Measurements from ENCODE around the gene BMX.

BMX gene

DNA sequence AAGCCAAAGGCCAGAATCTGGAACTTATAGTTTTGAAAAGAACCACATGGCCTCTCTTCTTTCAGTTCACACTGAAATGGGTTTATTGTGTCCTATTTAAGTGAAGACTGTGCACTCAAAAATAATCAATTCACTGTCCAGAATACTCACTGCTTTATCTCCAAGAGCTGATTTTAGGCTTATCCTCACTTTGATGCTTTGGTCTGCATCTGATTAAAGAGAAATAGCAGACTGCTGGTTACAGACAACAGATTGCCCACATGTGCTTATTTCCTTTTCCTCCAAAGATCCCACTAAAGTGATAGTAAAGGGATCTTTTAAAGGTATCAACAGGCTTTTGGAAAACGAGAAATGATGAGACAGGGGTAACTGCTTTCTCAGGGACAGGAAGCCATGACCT, 69.5 kb downstream of the BMX start:
- DNase-seq (ENCODE audit: low read depth in 2 of 2): no peak

DNA sequence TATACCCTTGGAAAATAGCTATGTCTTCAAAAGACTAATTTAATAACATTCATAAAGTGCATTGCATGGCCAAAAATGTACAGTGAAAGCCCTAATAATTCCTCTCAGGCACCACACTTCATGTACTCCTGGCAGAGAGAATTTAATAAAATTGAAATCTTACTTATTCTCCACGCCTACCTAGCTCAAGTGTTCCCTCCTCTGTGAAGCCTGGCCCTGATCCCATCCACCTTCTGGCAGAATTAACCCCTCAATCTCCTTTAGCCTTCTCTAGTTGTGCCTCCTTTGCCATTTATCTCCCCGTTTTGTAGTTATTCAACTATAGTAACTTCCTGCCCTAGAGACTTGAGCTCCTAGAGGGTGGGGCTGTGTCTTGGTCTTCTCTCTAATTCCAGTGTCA, 73.4 kb downstream of the BMX start:
- no peak for DNase-seq (ENCODE audit: low read depth in 2 of 2)

DNA sequence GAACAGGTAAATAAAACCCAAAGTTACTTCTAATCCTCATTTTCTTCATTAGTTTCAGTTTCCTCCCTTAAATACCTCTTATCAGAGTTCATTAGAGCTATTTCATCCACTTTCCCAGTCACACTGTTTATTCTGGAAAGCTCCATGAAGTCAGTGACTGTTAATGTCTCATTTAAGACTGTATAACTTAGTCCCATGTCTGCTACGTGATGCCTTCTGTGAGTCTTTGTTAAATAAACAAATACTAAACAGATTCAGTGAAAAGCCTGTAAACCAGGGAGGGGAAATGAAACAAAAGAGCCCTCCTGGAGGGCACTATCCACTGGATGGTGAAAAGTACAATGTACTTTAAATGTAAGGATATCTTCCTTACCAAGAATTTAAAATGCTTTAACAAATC, 75.4 kb downstream of the BMX start:
- no peak for DNase-seq (ENCODE audit: low read depth in 2 of 2)

DNA sequence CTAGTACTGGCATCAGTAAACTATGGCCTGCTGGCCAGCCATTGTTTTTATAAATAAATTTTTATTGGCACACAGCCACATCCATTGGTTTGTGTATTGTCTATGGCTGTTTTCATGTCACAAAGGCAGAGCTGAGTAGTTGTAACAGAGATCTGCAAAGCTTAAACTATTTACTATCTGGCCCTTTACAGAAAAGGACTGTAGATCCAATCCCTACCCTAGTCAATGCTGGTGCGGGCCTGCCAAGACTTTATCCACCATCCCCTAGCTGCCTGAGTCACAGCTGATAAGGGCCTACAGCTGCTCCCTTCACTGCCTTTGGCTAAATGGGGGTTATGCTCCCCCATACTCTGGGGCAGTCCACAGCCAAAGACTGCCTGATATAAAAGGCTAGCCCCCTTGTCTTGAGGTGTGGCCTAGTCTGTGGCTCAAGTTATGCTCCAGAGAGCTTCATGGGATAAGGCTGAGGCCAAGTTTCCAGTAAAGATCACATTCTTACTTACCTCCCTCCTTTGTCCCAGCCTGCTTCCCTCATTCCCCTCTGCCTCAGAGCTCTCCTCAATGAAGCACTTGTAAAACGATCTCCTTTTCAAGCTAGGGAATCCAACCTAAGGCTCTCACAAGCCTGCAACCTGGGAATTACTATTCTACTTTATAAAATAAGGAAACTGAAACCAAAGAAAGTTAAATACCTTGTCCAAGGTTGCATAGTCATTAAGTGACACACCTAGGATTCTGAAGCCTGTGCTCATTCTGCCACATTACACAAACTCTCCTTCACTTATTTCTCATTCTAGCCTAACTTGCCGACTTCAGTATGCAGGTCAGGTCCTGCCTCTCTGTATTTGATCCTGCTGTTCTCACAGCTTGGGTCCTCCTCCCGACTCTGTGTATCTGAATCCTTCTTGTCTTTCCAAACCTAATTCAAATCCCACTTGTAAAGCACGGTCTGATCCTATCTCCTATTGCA, 79.5 kb downstream of the BMX start:
- no peak for DNase-seq (ENCODE audit: low read depth in 2 of 2)

- no peak for DNase-seq (ENCODE audit: low read depth in 2 of 2)
Measured at GRCh38 chrX:15594371-15594770, 93.8 kb downstream of the BMX start.

- DNase-seq (ENCODE audit: low read depth in 2 of 2): no peak
Measured at GRCh38 chrX:15598026-15598425, 97.4 kb downstream of the BMX start.

- no peak for DNase-seq (ENCODE audit: low read depth in 2 of 2)
Measured at GRCh38 chrX:15599461-15599860, 98.9 kb downstream of the BMX start.

DNA sequence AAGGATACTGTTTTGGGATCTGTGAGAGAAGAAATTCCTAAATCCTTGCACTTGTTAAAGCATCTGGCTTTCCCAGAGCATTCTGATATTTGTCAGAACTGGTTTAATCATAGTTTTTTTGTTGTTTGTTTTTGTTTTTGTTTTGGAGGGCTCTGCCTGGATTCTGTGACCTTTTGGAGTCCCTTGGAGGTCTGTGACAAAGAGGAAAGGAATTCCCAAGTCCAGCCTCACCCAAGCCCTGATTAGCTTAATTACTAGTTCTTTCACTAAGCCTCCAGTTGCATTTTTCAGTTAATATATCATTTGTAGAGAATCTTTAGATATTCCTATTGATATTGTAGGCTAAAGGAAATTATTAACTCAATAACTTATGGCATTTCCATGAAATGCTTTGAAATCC, 99.4 kb downstream of the BMX start:
- DNase-seq (ENCODE audit: low read depth in 2 of 2): no peak

DNA sequence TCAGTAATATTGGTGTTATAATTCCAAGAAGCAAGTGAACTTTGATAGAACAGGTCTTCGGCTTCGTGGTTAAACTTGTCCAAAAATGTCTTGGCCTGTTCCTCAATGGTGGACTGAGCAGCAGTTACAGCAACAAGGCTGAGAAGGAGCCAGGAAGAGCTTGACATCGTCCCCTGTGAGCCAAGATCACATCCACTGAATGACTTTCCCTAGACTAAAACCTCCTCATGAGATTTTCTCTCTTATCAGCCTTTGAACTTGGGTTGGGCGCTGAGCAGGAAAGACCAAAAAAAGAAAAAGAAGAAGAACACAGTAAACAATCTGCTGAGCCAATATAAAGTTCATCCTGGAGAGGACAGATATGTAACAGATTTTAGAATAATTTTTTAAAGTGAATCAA, 100.1 kb downstream of the BMX start, which contains the start of gene ACE2:
Gene ACE2 (minus strand): TSS at position 216 of the 400 bp plus-strand sequence. CDS start 49 bp downstream, at position 167.
- no peak for DNase-seq (ENCODE audit: low read depth in 2 of 2)

DNA sequence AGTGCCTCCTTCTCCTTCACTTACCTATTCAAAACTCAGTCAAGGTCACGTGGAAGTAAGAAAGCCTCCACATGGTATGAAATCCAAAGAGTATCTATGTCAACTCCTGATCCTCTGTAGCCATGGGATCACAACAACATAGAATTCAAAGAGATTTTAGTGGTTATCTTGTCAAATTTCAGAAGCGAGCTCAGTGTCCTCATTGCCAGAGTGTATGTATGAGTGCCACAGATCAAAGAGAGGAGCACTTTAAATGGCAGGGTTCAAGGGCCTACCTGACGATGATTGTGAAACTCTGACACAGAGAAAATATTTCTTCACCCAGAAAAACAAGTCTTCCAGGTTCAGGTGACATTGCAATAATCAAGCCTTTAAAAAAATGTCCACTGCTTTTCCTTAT, 101.3 kb downstream of the BMX start:
- no peak for DNase-seq (ENCODE audit: low read depth in 2 of 2)

- no peak for DNase-seq (ENCODE audit: low read depth in 2 of 2)
Measured at GRCh38 chrX:15602761-15603160, 102.2 kb downstream of the BMX start.

DNA sequence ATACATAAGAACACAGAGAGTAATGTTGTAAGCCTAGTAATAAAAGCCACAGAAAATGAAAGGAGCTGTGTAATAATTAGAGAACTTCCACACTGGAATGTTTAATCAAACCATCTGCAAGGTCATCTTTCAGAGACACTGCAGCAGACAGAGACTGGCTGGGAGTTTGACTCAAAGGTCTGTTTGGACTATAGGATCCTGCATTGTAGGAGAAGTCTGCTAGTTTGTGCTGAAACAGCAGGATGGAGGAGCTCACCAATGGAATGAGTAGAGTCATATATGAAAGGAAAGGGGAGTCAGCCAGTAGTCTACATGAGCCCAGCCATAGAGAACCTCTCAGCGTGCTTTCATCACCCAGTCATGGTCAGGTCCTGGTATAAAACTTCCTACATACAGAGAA, 104.6 kb downstream of the BMX start:
- DNase-seq (ENCODE audit: low read depth in 2 of 2): no peak

All from stimulated activated CD4-positive, alpha-beta T cell treated with anti-CD3 and anti-CD28 coated beads, Interleukin-15, amount 100 ng/mL, for 48 hours (primary cell).